ENCODE results near the gene BMS1.

- no peak for TF ChIP-seq PRDM10 (CRISPR knock-in tag; IDR thresholded peaks at IDR 0.05; ENCODE audit: low read depth)
- TF ChIP-seq MAX (IDR thresholded peaks at IDR 0.05): no peak
- no peak for TF ChIP-seq CTCF (CRISPR knock-in tag; IDR thresholded peaks at IDR 0.05)
- TF ChIP-seq SP2 (CRISPR knock-in tag; IDR thresholded peaks at IDR 0.05): no peak
- no peak for TF ChIP-seq TARDBP (CRISPR knock-in tag; IDR thresholded peaks at IDR 0.05)
- TF ChIP-seq PBX3 (CRISPR knock-in tag; IDR thresholded peaks at IDR 0.05; ENCODE audit: borderline replicate concordance): no peak
- TF ChIP-seq HES4 (CRISPR knock-in tag; IDR thresholded peaks at IDR 0.05; ENCODE audit: borderline replicate concordance): no peak
- 0 out of 2 replicates have a peak, but pooled peaks have one; percentile 45 for TF ChIP-seq ZNF263 (CRISPR knock-in tag; IDR thresholded peaks at IDR 0.05)
- no peak for TF ChIP-seq ZNF597 (CRISPR knock-in tag; IDR thresholded peaks at IDR 0.05)
- no peak for TF ChIP-seq MAFF (IDR thresholded peaks at IDR 0.05; ENCODE audit: low read depth, low read length)
These were observed 95.0 kb downstream of the BMS1 start for GRCh38 chr10:42877496-42878030.
